ENCODE measurements around the gene IQSEC1.

IQSEC1 gene

DNA sequence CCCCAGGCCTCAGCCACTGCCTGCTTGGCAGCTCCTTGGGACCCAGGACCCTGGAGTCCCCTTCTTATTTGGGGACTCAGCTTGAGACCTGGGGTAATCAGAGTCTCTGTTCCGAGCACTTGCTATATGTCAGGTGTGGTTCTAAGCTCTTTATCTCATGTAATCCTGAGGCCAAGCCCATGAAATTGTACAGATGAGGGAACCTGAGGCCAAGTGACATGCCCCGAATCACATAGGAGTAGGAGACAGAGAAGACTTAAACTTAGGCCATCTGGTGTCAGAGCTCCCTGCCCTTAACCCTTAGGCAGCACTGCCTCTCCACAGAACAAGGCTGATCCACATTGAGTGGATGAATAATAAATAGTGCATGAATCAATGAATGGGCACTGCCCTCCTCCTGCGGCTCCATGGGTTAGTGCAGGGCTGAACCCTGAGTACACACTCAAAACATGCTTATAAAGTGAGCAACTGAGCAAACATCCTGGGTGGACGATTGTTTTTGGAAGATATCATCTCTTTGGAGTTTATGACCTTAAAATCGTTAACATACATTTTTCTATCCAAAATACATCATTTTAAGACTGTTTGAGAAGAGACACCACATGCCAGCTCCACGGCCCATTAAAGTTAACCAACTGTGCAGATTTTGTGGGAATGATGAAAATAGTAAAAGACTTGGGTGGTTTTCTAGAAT lies 33.2 kb upstream of the IQSEC1 start:
- no peak for DNase-seq

- no peak for DNase-seq
Observed at GRCh38 chr3:13105896-13106250, 32.6 kb upstream of the IQSEC1 start.

DNA sequence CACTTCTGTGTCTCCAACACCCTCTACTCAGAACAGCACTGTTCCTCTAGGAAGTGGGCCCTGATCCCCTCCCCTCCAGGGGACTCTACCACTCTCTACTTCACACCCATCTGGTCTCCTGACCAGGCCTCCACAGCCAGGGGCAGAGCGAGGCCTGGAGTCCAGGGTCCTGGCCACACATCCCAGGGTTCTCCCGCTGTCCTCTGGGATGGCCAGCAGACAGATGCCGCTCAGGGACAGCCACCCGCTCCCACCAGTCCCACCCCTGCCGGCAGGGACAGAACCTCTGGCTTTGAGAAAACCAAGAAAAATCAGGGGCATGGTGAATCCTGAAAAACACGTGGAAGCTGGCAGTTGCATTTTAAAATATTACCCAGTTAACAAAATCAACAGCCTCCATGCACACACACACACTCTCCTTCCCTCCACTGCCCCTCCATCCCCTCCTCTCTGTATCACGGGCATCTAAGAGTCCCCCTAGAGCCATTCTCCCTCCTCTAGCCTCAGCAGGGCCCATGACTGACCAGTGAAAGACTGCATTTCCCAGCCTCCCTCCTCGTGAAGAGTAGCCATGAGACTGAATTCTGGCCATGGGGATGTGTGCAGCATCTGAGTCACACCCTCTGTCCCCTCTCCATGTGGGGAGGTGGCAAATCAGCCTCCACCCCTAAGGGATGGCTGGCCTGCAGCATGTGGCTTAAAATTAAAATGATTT lies 32.1 kb upstream of the IQSEC1 start:
- no peak for DNase-seq

- no peak for DNase-seq
Observed at GRCh38 chr3:13104511-13104910, 31.3 kb upstream of the IQSEC1 start.

- DNase-seq: no peak
Observed at GRCh38 chr3:13103416-13104058, 30.3 kb upstream of the IQSEC1 start.

- DNase-seq: no peak
Observed at GRCh38 chr3:13102386-13103345, 29.4 kb upstream of the IQSEC1 start.

GRCh38 chr3:13099707-13100106 lies 26.5 kb upstream of the IQSEC1 start:
- DNase-seq: no peak

DNA sequence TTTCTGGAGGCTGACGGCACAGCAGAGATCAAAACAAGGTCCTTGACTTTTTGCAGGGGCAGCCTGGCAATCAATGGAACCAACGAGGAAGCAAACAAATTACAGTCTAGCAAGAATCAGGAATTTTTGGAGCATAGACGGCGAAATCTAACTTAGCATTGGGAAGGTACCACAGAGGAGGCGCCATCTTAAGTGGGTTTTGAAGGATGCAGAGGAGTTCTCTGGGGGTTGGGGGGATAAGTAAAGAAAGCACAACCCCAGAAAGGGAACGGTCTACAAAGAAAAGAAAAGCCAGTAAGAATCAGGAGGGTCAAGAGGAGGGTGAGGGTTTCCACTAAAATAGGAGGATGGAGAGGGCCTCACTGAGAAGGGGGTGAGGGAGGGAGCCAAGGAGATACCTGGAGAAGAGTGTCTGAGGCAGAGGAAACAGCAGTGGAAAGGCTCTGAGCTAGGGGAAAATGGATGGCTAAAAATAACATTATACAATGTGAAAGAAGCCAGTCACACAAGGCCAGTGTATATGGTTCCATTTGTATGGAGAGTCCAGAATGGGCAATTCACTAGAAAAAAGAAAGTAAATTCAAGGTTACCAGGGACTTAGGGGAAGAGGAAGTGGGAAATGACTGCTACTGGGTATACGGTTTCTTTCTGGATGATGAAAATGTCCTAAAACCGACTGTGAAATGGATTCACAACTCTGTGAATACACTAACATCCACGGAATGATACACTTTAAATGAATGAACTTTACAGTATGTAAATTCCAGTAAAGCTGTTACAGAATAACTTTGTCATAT lies 25.2 kb upstream of the IQSEC1 start:
- DNase-seq: no peak

DNA sequence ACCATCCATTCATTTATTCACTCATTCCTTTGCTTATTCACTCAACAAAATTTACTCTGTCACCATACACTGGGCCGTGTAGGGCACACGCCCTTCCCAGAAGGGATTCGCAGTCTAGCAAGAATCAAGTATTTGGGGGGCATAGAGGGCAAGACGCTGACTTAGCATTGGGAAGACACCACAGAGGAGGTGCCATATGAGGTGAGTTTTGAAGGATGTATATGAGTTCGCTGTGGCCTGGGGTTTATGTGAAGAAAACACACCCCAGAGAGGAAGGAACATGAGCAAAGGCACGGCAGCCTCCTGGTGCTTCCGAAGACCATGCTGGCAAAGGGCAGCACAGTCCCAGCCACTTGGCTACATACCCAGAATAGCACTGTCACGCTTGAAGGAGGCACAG lies 23.1 kb upstream of the IQSEC1 start:
- no peak for DNase-seq

DNA sequence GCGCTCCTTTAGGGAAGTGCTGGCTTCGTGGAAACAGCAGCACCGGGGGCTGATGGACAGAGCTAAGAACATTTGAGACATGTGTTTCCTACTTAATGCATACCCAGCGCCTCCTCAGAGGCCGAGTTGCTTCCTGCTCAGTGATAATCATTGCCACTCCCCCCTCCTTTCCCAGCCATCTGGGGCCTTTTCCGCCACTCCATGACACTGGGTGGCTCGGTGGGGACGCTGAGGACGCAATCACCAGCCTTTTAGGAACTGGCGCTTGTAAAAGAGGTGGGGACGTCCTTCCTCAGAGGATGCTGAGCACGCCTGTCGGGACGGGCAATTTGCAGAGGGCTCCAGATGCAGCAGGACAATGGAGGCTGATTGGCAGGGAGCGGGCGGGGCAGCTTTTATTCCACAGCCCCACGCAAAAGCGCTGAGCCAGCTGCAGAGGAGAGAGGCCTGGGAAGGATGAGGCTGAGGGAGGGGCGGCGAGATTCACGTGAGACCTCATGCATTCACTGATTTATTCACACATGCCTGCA lies 22.2 kb upstream of the IQSEC1 start:
- no peak for DNase-seq

- DNase-seq: no peak
Observed at GRCh38 chr3:13093687-13094086, 20.5 kb upstream of the IQSEC1 start.

DNA sequence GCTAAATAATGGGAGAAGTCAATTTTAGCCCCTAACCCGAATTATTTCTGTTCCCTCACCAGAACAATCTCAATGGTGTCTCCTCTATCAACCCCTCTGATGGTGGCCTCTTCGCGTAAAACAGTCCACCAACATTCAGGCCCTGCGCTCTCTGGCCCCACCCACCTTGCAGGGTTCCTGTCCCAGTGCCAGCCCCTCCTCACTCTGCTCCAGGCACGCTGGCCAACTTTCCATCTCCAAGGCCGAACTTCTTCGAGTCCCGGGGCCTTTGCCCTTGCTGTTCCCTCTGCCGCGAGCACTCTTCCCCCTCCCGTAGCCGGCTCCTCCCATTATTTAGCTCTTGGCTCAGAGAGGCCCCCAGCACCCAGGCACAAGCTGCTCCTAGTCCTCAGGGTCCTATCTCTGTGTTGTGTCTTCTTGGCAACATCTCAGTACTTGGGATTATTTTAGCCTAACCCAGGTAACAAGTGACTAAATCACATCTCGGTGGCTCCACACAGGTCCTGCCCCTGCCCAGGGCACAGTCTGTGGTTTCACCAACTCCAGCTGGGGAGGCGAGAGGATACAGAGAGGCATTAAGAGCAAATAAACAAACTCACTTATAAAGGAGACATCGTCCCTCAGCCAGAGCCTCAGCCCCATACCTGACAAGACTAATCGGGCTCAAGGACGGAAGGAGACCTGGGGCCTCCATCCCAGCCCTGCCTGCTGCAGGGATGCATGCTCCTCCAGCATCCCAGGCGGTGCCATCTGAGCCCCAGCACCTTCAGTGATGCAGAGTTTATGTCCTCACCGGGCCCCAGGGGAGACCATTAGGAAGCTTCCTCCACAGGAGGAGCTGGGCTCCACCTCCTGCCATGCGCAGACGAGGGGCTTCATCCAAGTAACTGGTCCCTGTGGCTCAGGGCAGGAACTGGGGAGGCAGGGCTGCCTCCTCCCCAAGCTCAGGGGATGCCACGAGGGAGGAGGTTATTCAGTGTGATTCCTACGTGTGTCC lies 19.7 kb upstream of the IQSEC1 start:
- DNase-seq: no peak

DNA sequence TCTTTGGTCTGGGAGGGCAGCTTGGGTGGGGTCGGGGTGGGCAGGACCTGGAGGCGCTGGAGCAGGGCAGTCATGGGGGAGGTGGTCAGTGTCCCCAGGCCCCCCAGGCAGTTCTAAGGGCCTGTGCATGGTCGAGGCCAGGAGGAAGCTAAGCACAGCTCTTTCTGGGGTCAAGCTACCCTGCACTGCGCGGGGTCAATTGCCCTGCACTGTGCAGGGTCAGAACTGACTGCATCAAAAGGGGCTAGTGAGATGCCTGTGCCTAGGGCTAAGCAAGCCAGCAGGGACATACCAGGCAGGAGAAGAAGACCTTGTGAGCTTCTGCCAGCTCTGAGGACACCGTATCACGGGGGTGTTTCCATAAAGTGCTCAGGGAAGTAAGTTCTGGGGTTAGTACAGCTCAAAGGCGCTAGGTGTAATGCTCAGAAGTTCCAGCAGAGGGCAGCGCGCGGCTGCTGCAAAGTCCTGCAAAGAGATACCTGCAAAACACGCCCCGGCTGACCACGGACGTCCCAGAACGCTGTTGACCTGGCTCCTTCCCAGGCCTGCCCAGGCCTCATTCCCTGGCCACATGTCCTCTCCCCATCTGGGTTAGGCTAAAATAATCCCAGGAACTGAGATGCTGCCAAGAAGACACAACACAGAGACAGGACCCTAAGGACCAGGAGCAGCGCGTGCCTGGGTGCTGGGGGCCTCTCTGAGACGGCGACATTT lies 18.8 kb upstream of the IQSEC1 start:
- peak; percentile 81 for DNase-seq

DNA sequence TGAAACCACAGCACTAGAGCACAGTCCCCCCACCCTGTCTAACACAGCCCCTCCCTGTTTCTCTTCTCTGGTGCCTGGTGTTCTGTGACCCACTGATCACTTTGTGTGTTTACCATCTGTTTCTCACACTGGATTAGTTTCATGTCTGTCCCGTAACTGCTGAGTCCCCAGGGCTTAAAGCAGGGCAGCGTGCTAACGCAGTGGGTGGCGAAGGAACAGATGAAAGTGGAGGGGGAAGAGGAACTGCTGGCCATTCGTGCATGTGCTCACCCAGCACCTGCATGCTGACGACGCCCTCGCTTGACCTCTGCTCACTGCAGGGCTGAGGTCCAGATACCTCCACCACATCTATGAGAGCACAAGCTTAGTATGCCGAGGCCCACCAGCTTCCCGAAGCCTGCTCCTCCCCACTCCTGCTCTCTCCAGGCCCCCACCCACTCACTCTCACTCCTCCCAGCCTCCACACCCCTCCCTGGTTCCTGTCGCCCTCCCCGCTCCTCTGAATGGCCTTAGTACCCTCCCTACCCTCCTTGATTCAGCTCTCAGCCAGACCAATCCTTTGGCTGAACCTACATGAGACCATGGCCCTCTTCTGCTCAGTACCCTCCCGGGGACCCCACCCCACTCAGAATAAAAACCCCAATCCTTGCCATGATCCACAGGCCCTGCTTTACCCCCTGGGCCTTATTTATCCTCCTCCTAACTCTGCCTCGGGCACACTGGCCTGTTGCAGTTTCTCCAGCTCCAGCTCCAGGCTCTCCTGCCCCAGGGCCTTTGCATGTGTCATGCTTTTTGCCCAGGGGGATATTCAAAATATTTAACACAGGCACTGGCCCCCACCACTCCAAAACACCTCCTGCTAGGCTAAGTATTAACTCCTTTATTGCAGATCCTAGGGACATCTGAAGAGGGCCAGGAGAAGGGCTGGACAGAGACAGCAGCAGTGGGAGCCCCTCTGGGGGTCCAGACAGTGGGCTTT lies 15.1 kb upstream of the IQSEC1 start:
- no peak for DNase-seq

DNA sequence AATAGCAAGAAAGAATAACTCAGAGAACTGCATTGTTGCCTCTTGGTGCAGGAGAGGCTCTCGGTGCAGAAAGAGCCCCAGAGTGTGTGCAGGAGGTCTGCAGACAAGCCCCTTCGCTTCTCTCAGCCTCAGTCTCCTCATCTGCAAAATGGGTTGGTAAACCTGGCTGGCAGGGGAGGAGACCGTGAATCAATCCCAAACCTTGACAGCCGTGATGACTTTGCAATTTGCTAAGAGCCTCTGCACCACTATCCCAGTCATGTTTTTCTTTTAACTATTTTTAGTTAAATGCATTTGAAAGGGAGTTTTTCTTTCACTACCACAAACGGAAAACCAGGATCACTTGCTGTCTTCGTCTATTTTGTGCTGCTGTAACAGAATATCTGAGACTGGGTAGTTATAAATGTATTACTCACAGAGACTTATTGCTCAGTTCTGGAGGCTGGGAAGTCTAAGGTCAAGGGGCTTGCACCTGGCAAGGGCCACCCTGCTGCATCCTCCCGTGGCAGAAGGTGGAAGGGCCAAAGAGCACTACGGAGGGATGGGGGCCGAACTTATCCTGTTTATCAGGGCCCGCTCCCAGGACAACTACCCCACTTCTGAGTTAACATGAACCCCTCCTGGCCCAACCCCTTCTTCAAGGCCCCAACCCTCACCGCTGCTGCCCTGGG lies 14.2 kb upstream of the IQSEC1 start:
- no peak for DNase-seq

DNA sequence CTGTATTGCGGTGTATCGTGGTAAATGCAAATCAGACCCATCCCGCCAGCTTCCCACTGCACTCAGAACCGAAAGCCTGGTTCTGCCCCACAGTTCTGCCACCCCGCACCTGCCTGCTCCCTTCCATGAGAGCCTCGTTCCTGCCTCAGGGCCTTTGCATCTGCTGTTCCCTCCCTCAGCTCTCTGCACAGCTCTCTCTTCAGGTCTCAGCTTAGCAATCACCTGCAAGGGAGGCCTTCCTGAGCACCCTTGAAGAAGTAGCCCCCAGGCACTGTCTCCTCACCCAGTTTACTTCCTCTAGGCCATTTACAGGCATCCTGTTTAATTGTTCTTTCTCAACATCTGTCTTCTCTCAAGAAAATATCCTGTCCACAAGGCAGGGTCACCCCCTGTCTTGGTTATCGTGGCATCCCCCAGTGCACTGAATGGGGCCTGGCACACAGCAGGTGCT lies 13.3 kb upstream of the IQSEC1 start:
- DNase-seq: no peak

DNA sequence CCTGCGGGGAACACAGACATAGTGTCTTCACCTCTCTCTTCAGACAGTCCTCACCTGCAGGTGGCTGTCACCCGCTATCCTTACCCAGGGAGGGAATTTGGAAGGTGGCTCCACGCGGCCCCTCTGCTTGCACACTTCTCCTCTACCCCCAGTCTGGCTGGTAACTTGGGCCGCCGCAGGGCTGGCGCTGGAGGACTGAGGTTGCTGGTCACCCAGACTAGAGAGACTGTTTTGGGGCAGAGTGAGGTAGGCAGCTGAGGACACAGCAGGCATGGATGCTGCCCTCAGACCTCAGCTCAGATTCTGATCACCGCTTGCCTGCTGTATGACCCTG lies 12.6 kb upstream of the IQSEC1 start:
- DNase-seq: no peak

Data from activated naive CD4-positive, alpha-beta T cell treated with Interleukin-2 at 50 U/mL for 16 hours (primary cell).